GM19239 (cell line): ENCODE measurements around the gene TRAF4.

Experiments used
- DNase-seq: peaks from one replicate; pipeline ENCODE4 v3.0.0; 2011; ENCODE audit warnings: low spot score; ENCODE audit not compliant: insufficient read length
- FAIRE-seq: peaks from 2 replicates; lab custom pipeline; 2011; peaks lifted over from hg19 to GRCh38; lab: Jason Lieb, UNC

Gene TRAF4

GRCh38 chr17:28743243-28744103 is at the start of gene TRAF4:
Gene TRAF4, plus strand, starts transcription at chr17:28744011. Its CDS starts 102 bp downstream, at chr17:28744113.
- FAIRE-seq (no peak), DNase-seq (peak; percentile 60)

- DNase-seq: no peak
- no peak for FAIRE-seq
Observed at GRCh38 chr17:28698253-28698941, 45.4 kb upstream of the TRAF4 start.

- FAIRE-seq (no peak), DNase-seq (no peak)
Observed at GRCh38 chr17:28700278-28700677, 43.5 kb upstream of the TRAF4 start.

- DNase-seq (no peak), FAIRE-seq (no peak)
Observed at GRCh38 chr17:28700830-28701492, 42.9 kb upstream of the TRAF4 start.

DNA sequence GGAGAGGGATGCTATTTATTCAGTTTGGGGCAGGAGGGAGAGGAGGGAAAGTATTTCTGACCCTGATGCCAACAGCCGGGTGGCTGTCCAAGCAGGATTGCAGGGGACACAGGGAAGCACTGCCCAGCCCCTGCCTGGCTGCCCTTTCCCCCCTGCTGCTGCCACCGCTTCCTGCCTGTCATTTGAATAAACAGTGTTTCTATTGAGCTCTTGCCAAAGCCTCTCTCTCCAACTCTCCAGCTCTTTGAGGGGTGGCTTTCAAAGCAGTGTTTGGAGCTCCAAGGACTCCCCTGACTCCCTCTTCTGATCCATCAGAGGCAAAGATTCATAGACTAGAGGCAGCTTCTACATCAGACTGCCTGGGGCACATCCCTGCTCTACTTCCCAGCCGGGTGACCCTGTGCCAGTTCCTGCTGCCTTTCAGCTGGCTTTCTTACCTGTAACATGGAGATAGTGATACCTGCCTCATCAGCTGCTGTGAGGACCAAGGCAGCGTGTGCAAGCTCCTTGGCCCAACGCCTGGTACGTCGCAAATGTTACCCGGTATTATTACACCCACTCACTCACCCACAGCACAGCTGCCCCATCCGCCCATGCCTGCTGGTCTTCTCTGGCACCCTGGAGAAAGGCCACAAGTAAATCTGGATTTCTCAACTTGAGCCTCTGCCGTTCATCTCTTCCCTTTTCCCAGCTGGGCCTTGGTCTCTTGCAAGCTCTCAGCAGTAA is 41.6 kb upstream of the TRAF4 start:
- FAIRE-seq: no peak

GRCh38 chr17:28702752-28703150 is 41.1 kb upstream of the TRAF4 start:
- DNase-seq (no peak), FAIRE-seq (no peak)

More for the DNA sequence above, 41.6 kb upstream of the TRAF4 start:
- DNase-seq: no peak

- FAIRE-seq (no peak), DNase-seq (no peak)
Observed at GRCh38 chr17:28703552-28704218, 40.1 kb upstream of the TRAF4 start.

- FAIRE-seq (no peak), DNase-seq (no peak)
Observed at GRCh38 chr17:28704219-28704858, 39.5 kb upstream of the TRAF4 start.

- FAIRE-seq (no peak), DNase-seq (no peak)
Observed at GRCh38 chr17:28705074-28705659, 38.6 kb upstream of the TRAF4 start.

DNA sequence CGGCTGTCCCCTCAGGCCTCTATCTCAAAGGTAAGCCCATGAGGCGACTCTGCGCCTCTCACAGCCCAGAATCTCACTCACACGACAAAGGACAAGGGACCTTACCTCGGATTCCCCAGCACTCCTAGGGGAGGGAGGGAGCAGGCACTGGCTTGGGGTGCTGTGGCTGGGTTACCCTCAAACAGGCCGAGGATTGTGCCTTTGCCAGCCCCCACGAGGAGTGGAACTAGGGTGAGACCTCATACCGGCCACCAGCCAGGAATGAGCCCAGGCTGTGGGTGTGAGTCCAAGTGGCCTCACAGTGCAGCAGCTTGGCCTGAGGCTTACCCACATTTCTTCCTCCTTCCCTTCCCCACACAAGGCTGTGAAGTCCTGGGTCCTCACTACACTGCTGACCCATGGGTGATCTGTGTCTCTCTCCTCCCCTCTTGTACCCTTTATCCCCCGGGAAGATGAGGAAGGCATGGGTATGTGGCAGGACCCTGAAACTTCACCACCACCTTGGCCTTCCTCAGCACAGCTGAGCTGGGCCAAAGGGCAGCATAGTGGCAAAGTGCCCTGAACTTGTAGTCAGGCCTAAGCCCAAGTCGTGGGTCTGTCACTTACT is 38.0 kb upstream of the TRAF4 start:
- no peak for DNase-seq
- FAIRE-seq: no peak

DNA sequence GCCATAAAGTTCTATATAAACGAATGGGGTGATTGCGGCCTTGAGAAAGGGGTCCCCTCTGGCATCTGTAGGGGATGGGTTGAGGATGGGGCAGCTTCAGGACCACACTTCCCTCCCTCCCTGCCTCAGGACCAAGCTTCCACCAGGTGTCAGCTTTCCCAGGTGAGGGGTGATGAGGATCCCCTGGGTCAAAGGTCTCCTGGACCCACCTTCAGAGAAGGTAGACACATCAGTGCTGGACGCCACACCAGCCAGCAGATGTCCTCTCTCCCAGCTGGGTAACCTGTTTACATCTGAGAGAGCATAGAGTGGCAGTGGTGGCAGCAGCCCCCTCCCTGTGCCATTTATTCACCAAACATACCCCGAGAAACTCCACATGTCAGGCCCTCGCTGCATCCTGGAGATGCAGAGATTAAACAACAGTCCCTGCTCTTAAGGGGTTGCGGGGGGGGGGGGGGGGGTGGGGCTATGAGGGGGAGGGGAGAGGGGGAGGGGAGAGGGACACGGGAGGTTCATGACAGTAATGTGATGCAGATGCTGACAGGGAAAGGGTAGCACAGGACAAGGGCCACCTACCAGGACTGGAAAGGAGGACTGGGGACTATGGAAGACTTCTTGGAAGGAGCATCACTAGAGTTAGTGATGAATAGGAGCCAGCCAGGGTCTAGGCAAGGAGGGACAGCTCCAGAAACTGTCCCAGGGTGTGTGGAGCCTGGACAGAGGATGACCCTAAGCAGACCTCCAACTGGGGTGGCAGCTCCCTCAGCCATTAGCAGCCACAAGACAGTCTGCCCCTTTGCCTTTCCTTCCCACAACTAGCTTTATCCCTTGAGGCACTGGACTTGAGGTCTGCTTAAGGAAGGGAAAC is 37.1 kb upstream of the TRAF4 start:
- FAIRE-seq (no peak), DNase-seq (no peak)

DNA sequence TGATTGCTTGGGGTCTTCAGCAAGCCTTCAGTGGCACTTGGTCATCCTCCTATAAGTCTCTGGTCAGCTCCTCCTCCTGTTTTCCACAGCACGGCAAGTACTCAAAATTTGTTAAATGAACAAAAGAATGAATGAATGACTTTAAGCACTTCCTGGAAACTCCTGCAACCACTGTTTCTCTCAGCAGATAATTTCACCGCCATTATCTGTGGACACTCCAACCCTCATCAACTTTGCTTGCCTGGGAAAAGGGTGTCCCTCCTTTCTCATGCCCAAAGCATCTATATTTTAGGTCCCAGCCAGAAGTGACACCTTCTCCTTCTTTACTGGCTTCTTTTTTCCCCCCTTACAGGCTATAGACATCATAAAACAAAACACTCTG is 36.5 kb upstream of the TRAF4 start:
- no peak for DNase-seq
- no peak for FAIRE-seq

DNA sequence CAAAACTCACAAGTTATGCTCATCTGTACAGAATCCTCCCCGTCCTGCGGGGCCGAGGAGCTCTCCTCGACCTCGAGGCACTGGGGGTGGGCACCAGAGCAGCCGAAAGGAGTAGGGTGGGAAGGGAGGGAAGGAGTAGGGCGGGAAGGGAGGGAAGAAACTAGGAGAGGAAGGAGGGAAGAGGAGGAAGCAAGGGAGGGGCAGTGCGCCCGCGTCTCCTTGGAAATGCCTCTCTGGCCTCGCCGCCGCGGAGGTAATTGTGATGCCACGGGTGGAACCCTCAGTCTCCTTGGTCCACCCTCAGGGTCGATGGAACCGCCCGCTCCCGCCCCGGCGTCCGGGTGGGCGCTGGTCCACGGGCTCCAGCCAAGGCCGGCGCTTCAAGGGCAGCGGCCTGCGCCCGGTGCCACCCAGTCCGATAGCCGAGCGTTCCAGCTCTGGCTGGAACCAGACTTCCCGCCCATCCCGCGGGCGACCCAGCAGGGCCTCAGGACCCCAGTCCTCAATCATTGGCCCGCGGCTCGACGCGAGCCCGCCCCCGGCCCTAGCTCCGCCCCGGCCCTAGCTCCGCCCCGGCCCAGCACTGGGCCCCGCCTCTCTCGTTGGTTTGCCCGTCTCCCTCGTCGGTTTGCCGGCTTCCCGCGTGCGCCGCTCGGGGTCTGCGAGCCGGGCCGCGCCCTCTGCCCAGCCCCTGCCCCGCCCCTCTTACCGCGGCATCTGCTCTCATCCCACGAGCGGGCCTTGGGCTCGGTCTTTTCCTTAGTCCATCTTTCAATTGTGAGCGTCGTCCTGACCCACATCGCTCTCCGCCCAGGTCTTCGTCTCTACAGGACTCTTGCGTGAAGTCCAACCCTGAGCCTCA is 32.7 kb upstream of the TRAF4 start:
- FAIRE-seq: peak; percentile 83
- peak; percentile 95 for DNase-seq

DNA sequence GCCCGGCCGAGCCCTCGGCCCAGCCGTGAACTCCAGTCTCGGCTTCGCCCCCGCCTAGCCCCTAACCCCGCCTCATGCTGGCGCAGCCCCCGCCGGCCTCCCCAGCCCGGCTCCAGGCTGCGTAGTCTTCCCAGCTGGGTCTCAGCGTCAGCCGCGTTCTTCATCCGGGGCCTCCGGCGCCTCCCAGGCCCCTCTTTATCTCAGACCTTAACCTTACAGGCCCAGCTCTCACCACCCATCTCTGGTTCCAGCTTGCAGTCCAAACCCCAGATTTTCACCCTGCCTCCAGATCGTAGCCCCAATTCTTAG is 32.1 kb upstream of the TRAF4 start, which contains the start of gene PROCA1:
PROCA1 (minus strand) TSS at position 166 of the 309 bp plus-strand sequence. CDS start 228 bp downstream, outside the sequence.
- DNase-seq (no peak), FAIRE-seq (no peak)

DNA sequence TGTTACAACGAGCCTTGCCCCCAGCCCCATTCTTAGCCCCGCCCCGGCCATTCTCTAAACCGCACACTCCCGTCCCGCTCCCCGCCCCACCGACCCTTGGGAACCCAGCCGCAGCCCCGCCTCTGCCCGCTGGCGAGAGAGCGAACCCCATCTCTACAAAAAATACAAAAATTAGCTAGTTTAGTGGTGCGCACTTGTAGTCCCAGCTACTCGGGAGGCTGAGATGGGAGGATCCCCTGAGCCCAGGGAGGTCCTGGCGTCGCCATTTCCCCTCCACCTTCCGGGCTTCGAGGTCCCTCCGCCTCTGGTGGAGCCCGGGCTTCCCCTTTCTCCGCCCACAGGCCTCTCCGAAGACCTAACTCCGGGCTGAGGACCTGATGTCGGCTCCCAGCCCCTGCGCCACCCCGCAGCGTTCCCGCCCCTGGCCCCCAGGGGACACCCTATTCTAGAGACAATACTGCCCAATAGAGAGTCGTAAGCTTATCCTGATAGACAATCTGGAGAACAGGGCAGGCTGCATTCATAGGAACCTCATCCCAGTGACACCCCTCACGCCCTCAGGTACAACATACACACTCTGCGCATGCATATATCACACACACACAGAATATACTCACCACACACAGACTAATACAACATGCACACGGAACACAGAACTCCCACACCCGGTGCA is 31.6 kb upstream of the TRAF4 start:
- peak; percentile 62 for DNase-seq
- peak; percentile 55 for FAIRE-seq

- DNase-seq (no peak), FAIRE-seq (no peak)
Observed at GRCh38 chr17:28712705-28713415, 31.0 kb upstream of the TRAF4 start.
